GM12878 (cell line): ENCODE results near the gene GPR39. TPM values are rescaled to one million over a fixed set of nuclear protein-coding genes. Genes with fewer than 3 reads are reported as not detected.

Experiments used
- ATAC-seq: fragments of 200-7000 bp; cut with Tn5 transposase; 3 replicates; pipeline ENCODE4 v1.9.1; 2020; ENCODE audit warnings: mild to moderate bottlenecking, moderate library complexity
- BruUV-seq: library from RNA; stranded (reverse); fragments of 400-500 nt; replicated peaks from 2 replicates; lab custom pipeline; 2021; lab: Mats Ljungman, UMichigan
- CTCF ChIA-PET: fragments of 300-600 bp; sonication (Branson Sonifier 250); formaldehyde crosslinking; extraction: SDS; loops from one replicate; lab custom pipeline; 2021; ENCODE audit warnings: inconsistent platforms; lab: Yijun Ruan, JAX
- POLR2A ChIA-PET: fragments of 350-600 bp; formaldehyde crosslinking; extraction: SDS; loops from one replicate; lab custom pipeline; 2021; ENCODE audit warnings: inconsistent platforms; lab: Charles Lee
- RAD21 ChIA-PET: fragments of 300-600 bp; sonication (Branson Sonifier 250); formaldehyde crosslinking; loops from one replicate; lab custom pipeline; 2023; ENCODE audit warnings: antibody characterized with exemption; ENCODE audit not compliant: unreplicated experiment; lab: Charles Lee
- SMC1A ChIA-PET: fragments of 300-600 bp; sonication (Branson Sonifier 250); formaldehyde crosslinking; loops from one replicate; lab custom pipeline; 2023; ENCODE audit not compliant: unreplicated experiment, uncharacterized antibody; lab: Charles Lee
- DNase-seq: peaks from one replicate; pipeline ENCODE4 v3.0.0-alpha.2; 2011; ENCODE audit warnings: low read depth, low spot score
- FAIRE-seq: peaks from 3 replicates; lab custom pipeline; 2011; peaks lifted over from hg19 to GRCh38; lab: Jason Lieb, UNC
- H2AFZ ChIP-seq: 2 replicates; pipeline ENCODE4 v1.6.0; 2011; ENCODE audit warnings: low read depth, low read length, control low read depth; ENCODE audit not compliant: control insufficient read depth
- H3K27ac ChIP-seq: 2 replicates; pipeline ENCODE4 v1.5.1; 2011; ENCODE audit warnings: control low read depth; ENCODE audit not compliant: control insufficient read depth, insufficient read depth
- H3K27me3 ChIP-seq, 2 experiments: replicated peaks in 1 of 2; 2 replicates each; pipeline versions ENCODE4 v1.6.0 to v1.6.1; 2011; ENCODE audit warnings: low read length in 1 of 2; ENCODE audit not compliant: control insufficient read depth in 2 of 2, insufficient read depth in 2 of 2
- H3K36me3 ChIP-seq, 2 experiments: 2 replicates each; pipeline ENCODE4 v1.5.1; 2011; ENCODE audit warnings: low read length in 1 of 2; ENCODE audit not compliant: control insufficient read depth in 2 of 2, insufficient read depth in 2 of 2
- H3K4me1 ChIP-seq: 2 replicates; pipeline ENCODE4 v1.6.1; 2011; ENCODE audit warnings: mild to moderate bottlenecking, low read length, moderate library complexity, mixed read lengths; ENCODE audit not compliant: control insufficient read depth, insufficient read depth
- H3K4me2 ChIP-seq: 2 replicates; pipeline ENCODE4 v1.6.0; 2011; ENCODE audit warnings: control low read depth; ENCODE audit not compliant: control insufficient read depth, insufficient read depth
- H3K4me3 ChIP-seq: fragments of 200-600 bp; sonication (generic); 2 replicates; pipeline ENCODE4 v1.5.1; 2016
- H3K79me2 ChIP-seq: 2 replicates; pipeline ENCODE4 v1.6.0; 2011; ENCODE audit warnings: low read length; ENCODE audit not compliant: control insufficient read depth, insufficient read depth
- H3K9ac ChIP-seq: 2 replicates; pipeline ENCODE4 v1.8.0; 2011; ENCODE audit warnings: low read length, control low read depth, mixed read lengths; ENCODE audit not compliant: control insufficient read depth, insufficient read depth
- H3K9me3 ChIP-seq: replicated peaks from 3 replicates; pipeline ENCODE4 v1.5.1; 2011; ENCODE audit warnings: mild to moderate bottlenecking, low read length; ENCODE audit not compliant: control insufficient read depth, insufficient read depth
- H4K20me1 ChIP-seq: 2 replicates; pipeline ENCODE4 v1.6.0; 2011; ENCODE audit not compliant: control insufficient read depth, insufficient read depth
- ASH2L ChIP-seq: fragments of 300-600, 200-600 bp; sonication (generic); IDR thresholded peaks from 2 replicates; pipeline ENCODE4 v1.6.1; 2017; ENCODE audit warnings: low read depth, mild to moderate bottlenecking, borderline replicate concordance
- IKZF2 ChIP-seq, 2 experiments: fragments of 450-650 bp; IDR thresholded peaks; 2 replicates each; pipeline ENCODE4 v1.6.1; 2017; ENCODE audit warnings: mild to moderate bottlenecking in 2 of 2, moderate library complexity in 2 of 2
- SMAD1 ChIP-seq: fragments of 450-650 bp; IDR thresholded peaks from 2 replicates; pipeline ENCODE4 v1.6.1; 2018; ENCODE audit warnings: mild to moderate bottlenecking, low read depth; ENCODE audit not compliant: partially characterized antibody
- SP1 ChIP-seq: IDR thresholded peaks from one replicate; pipeline ENCODE4 v1.6.1; 2011; ENCODE audit warnings: low read depth, low read length
- WGBS: methylation state at CpG from one replicate; pipeline ENCODE4 v1.1.6; 2016; ENCODE audit warnings: low lambda C conversion rate; ENCODE audit not compliant: insufficient replicate concordance, insufficient coverage; ENCODE audit errors: missing lambda C conversion rate; 5-methylcytosine and 5-hydroxymethylcytosine counted together
- in situ Hi-C: fragments of 300-500 bp; cut with MboI; formaldehyde crosslinking; loops from 9 replicates; pipeline ENCODE4 v1.14.3; 2018; ENCODE audit warnings: mixed read lengths
- intact Hi-C: fragments of 100-400 bp; cut with micrococcal nuclease; formaldehyde crosslinking; loops from one replicate; pipeline ENCODE4 v1.14.2; 2022; ENCODE audit not compliant: unreplicated experiment
- polyA plus RNA-seq, 11 experiments: library from polyadenylated mRNA; depleted of rRNA in 4 of 11; unstranded in 6 of 11; stranded (reverse) in 5 of 11; fragments of >200 nt; fragmentation: Nextera tagmentation in 4 of 11; fragmentation: Illumina TruSeq in 1 of 11; extraction: Ambion mirVana in 4 of 11; extraction: Trizol in 1 of 11; gene quantifications; 1 replicate in 1 of 11; 2 replicates in 10 of 11; pipeline versions ENCODE4 v1.2.1 to v1.2.3, GENCODE V29; 2011 to 2016; ENCODE audit warnings: inconsistent platforms in 2 of 11, missing spikeins in 2 of 11, low read depth in 1 of 11
- total RNA-seq, 4 experiments: library from RNA; depleted of rRNA in 3 of 4; stranded (reverse); fragments of >200 nt in 3 of 4; fragmentation: Illumina TruSeq in 1 of 4; extraction: Trizol in 1 of 4; gene quantifications; 2 replicates each; pipeline versions ENCODE4 v1.2.1 to v1.2.3, GENCODE V29; 2013 to 2021
- TF ChIP-seq, protein P1 (sequence below): fragments of 450-650 bp; IDR thresholded peaks from 2 replicates; pipeline ENCODE4 v1.6.1; 2016; ENCODE audit warnings: mild to moderate bottlenecking, moderate library complexity, borderline replicate concordance

The GPR39 gene
- total and polyA plus RNA-seq, 10 of the 15 experiments (the other 5 are each of a cell fraction or from before 2014, with no cell fraction given): 0.05 to 0.23 TPM; not detected in 8

DNA sequence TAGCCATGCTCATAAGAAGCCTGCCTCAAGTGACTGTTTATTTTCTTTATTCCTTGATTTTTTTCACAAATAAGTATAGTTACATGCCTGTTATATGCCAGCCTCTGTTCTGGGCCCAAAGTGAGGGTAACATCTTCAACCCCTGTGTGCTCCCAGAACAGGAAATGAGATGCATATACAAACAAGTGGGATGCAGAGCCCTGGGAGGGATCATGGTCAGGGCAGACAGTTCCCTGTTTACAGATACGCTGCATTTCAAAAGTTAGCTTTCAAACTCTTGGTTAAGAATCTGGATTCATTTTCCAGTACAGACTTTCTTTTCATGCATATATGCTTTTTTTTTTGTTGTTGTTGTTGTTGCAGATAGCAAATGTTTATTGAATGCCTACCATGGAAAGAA is 24.4 kb downstream of the GPR39 start:
- DNase-seq: no peak
- no peak overlapping the region for H3K4me2 ChIP-seq
- H4K20me1 ChIP-seq: no peaks in the 10 kb centered on the region
- no peak overlapping the region for H3K27ac ChIP-seq
- in situ Hi-C loops (no loop called here), intact Hi-C loops (no loop called here)
- H3K27me3 ChIP-seq: no peaks in the 10 kb centered on the region
- no peak for ATAC-seq
- H2AFZ ChIP-seq: no peak overlapping the region
- H3K9me3 ChIP-seq: no peaks in the 10 kb centered on the region
- ChIA-PET CTCF (no interaction called here), RAD21 (no interaction called here), POLR2A (no interaction called here), SMC1A (no interaction called here)
- TF ChIP-seq SP1 (no peak), IKZF2 (IDR thresholded peaks at IDR 0.05) (no peak), SMAD1 (no peak), ASH2L (no peak)
- TF ChIP-seq, protein P1, sequence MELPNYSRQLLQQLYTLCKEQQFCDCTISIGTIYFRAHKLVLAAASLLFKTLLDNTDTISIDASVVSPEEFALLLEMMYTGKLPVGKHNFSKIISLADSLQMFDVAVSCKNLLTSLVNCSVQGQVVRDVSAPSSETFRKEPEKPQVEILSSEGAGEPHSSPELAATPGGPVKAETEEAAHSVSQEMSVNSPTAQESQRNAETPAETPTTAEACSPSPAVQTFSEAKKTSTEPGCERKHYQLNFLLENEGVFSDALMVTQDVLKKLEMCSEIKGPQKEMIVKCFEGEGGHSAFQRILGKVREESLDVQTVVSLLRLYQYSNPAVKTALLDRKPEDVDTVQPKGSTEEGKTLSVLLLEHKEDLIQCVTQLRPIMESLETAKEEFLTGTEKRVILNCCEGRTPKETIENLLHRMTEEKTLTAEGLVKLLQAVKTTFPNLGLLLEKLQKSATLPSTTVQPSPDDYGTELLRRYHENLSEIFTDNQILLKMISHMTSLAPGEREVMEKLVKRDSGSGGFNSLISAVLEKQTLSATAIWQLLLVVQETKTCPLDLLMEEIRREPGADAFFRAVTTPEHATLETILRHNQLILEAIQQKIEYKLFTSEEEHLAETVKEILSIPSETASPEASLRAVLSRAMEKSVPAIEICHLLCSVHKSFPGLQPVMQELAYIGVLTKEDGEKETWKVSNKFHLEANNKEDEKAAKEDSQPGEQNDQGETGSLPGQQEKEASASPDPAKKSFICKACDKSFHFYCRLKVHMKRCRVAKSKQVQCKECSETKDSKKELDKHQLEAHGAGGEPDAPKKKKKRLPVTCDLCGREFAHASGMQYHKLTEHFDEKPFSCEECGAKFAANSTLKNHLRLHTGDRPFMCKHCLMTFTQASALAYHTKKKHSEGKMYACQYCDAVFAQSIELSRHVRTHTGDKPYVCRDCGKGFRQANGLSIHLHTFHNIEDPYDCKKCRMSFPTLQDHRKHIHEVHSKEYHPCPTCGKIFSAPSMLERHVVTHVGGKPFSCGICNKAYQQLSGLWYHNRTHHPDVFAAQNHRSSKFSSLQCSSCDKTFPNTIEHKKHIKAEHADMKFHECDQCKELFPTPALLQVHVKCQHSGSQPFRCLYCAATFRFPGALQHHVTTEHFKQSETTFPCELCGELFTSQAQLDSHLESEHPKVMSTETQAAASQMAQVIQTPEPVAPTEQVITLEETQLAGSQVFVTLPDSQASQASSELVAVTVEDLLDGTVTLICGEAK: no peak
- H3K4me3 ChIP-seq: no peak overlapping the region
- BruUV-seq: no TSS peak
- no peaks in the 10 kb centered on the region for H3K4me1 ChIP-seq
- 25% methylated on average over 1 of the region's 1 CpG for WGBS
- no peaks in the 10 kb centered on the region for H3K79me2 ChIP-seq
- no peak for FAIRE-seq
- no peaks in the 10 kb centered on the region for H3K36me3 ChIP-seq
- H3K9ac ChIP-seq: no peak overlapping the region
